Ovary (tissue), 3 donors: ENCODE data around the gene CAMTA2.

Experiments used
- CTCF ChIP-seq, 3 donors: fragments of 450-650 bp in 2 of 3; fragments of 200-600 bp in 1 of 3; IDR thresholded peaks; one replicate each; pipeline versions ENCODE4 v1.5.1 to v1.8.0; 2016 to 2022; ENCODE audit warnings: antibody characterized with exemption in 3 of 3, mild to moderate bottlenecking in 1 of 3
- POLR2A ChIP-seq: fragments of 450-650 bp; IDR thresholded peaks from one replicate; pipeline ENCODE4 v1.6.1; 2017; ENCODE audit warnings: antibody characterized with exemption, mild to moderate bottlenecking, moderate library complexity
- donor health status: DM: no; HTN: no; CAD: no.

DNA sequence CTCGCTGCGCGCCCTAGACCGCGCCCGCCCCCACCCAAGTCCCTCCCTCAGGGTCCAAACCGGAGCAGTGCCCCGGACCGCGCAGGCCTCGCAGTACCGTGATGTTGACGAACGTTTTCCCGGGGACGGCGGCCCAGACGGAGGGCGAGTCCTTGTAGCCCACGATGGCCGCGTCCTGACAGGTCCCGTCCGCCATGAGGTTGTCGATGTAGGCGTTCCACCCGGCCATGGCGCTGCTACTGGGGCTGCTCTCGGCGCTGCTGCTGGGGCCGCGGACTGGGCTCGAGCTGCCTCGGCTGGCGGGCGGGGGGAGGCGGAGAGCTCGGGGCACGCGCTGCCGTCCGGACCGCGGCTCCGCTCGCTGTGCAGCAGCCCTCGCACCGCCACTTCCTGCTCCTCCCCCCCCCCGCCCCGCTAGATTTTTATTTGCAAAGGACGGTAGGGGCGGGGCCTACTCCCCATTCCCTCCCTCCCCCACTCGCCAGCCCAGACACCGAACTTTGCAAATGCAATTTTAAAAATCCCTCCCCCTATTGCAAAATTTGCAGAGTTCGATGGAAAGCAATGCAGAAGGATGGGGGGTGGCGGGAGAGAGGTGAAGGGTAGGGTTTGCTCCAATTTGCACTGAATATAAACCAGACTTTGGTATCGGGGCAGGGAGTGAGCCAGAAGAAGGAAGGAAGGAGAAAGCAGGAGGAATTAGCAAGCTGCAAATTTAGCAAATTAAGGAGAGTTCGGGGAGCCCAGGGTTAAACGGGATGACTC lies 39.1 kb downstream of the CAMTA2 start, which contains the start of gene PFN1:
- TF ChIP-seq POLR2A (peak; percentile 61), CTCF (IDR thresholded peaks at IDR 0.05) (peak in 1 of 3 donors; percentile 9)
